Vagina (tissue), 2 donors: Measurements from ENCODE around the gene SLC46A3.

Experiments
- POLR2AphosphoS5 ChIP-seq, 2 donors: sonication (generic); formaldehyde crosslinking; IDR thresholded peaks; one replicate each; pipeline ENCODE4 v1.9.0; 2017; ENCODE audit warnings: antibody characterized with exemption in 2 of 2, mild to moderate bottlenecking in 2 of 2, low read depth in 1 of 2; ENCODE audit not compliant: insufficient read depth in 1 of 2
- TF ChIP-seq, protein P1 (sequence below), 3 experiments: fragments of 450-650 bp in 2 of 3; fragments of 200-600 bp in 1 of 3; sonication (generic) in 1 of 3; IDR thresholded peaks; one replicate each; pipeline ENCODE4 v1.5.1; 2017 to 2019; ENCODE audit warnings: antibody characterized with exemption in 3 of 3, mild to moderate bottlenecking in 2 of 3, moderate library complexity in 2 of 3

DNA sequence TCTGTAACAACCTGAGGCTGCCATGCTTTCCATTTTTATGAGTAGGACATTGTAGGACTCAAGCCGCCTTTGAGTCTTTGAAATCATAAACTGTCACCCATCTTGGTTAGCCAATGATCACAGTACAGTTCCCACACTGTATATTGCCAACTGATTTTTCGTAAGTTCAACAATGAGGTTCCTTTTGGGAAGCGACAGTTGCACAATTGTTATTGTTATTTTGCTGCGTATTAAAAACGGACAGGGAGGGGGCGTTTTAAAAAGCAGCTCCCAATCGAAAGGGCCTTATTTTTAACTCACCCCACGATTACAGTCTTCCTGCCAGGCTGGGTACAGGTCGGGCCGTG lies 601 bp downstream of the SLC46A3 start:
- TF ChIP-seq, protein P1, sequence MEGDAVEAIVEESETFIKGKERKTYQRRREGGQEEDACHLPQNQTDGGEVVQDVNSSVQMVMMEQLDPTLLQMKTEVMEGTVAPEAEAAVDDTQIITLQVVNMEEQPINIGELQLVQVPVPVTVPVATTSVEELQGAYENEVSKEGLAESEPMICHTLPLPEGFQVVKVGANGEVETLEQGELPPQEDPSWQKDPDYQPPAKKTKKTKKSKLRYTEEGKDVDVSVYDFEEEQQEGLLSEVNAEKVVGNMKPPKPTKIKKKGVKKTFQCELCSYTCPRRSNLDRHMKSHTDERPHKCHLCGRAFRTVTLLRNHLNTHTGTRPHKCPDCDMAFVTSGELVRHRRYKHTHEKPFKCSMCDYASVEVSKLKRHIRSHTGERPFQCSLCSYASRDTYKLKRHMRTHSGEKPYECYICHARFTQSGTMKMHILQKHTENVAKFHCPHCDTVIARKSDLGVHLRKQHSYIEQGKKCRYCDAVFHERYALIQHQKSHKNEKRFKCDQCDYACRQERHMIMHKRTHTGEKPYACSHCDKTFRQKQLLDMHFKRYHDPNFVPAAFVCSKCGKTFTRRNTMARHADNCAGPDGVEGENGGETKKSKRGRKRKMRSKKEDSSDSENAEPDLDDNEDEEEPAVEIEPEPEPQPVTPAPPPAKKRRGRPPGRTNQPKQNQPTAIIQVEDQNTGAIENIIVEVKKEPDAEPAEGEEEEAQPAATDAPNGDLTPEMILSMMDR (IDR thresholded peaks at IDR 0.05), result no peak
- peak in 1 of 2 donors; percentile 7 for TF ChIP-seq POLR2AphosphoS5 (IDR thresholded peaks at IDR 0.05; ENCODE audit: insufficient read depth in 1 of 2, low read depth in 1 of 2)
